Measurements from ENCODE around the gene PCP2. TPM values are rescaled to one million over a fixed set of nuclear protein-coding genes. Genes with fewer than 3 reads are reported as not detected.

Gene PCP2
- total RNA-seq, 1 donor, result not detected

DNA sequence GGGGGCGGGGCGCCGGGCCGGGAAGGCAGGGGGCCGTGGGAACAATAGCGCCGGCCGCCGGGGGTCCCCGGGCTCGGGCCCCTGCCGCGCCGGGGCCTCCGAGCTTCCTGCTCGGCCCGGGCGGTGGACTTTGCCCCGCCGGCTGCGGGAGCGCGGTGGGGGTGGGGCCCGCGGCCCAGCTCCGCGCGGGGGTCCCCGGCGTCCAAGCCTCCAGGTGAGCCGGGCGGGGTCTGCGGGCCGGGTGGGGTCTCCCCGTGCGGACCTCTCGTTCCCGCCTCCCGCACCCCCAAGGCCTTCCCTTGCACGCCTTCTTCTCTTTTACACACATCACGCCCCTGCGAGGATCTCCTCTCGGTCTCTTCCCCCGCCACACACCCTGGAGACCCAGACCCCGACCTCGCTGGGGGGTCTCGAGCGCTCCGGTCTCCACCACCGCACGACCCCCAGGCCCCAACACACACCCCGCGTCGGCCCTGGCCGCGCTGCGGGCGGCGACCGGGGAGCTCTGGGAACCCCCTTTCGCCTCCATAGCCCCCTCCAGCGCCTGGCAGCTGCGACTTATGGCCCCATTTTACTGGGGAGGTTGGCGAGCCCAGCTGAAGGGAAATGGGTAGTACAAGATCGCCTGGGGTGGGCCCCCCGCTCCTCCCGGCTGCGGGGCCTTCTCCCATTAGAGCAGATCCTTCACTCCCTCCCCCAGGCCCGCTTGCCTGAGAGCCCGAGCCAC, 37.1 kb downstream of the PCP2 start:
- TF ChIP-seq, protein P1, sequence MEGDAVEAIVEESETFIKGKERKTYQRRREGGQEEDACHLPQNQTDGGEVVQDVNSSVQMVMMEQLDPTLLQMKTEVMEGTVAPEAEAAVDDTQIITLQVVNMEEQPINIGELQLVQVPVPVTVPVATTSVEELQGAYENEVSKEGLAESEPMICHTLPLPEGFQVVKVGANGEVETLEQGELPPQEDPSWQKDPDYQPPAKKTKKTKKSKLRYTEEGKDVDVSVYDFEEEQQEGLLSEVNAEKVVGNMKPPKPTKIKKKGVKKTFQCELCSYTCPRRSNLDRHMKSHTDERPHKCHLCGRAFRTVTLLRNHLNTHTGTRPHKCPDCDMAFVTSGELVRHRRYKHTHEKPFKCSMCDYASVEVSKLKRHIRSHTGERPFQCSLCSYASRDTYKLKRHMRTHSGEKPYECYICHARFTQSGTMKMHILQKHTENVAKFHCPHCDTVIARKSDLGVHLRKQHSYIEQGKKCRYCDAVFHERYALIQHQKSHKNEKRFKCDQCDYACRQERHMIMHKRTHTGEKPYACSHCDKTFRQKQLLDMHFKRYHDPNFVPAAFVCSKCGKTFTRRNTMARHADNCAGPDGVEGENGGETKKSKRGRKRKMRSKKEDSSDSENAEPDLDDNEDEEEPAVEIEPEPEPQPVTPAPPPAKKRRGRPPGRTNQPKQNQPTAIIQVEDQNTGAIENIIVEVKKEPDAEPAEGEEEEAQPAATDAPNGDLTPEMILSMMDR (IDR thresholded peaks at IDR 0.05; ENCODE audit: insufficient read depth, low read length), result no peak
- H3K4me3 ChIP-seq (ENCODE audit: low read depth, low read length), result no peak overlapping the region
- no peak for DNase-seq (ENCODE audit: low read depth)

DNA sequence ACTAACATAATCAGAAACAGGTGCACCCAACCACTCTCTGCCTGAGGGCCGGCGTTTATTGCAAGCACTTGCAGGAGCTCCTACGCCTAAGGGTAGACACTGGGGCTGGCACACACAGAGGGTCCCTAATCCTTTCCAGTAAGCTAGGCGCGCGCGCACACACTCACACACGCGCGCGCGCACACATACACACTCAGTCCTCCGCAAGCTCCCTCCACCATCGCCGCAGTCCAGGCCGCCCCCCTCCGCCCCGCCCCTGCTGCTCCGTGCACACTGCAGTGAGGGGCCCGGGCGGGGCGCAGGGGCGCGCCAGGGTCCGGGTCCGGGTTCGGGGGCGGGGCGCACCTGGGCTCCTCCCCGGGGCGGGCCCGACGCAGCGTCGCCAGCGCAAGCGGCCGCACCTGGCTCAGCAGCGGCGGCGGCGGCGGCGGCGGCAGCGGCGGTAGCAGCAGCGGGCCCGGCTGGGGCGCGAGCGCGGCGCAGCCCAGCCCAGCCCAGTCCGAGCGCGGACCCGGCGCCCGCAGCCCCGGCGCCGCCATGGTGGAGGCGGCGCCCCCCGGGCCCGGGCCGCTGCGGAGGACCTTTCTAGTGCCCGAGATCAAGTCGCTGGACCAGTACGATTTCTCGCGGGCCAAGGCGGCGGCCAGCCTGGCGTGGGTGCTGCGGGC, 37.9 kb downstream of the PCP2 start, which contains the start of gene CAMSAP3:
Gene CAMSAP3, plus strand, starts transcription at position 398 of the 668 bp plus-strand sequence. Its CDS starts 140 bp downstream, at position 538.
- DNase-seq (ENCODE audit: low read depth), result peak; percentile 13
- TF ChIP-seq, protein P1 (IDR thresholded peaks at IDR 0.05; ENCODE audit: insufficient read depth, low read length), result no peak
- no peak within 1 kb of the TSS for H3K4me3 ChIP-seq (ENCODE audit: low read depth, low read length)

DNA sequence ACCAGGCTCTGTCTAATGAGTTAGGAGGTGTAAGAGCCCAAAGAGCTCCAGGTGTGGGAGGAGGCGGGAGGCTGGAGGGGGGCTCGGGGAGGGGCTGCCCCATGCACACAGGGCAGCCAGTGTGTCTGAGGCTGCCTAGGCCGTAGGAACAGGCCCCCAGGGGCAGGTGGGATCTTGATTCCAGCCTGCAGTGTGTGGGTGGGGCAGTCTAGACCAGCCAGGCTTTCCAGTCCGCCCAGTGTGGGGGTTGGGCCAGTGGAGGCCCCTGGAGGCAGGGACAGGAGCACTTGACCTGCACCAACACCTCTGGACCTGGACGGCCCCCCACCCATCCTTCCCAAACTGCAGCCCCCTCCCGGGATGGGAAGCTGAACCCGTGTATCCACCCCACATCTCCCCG, 43.3 kb downstream of the PCP2 start:
- no peak overlapping the region for H3K4me3 ChIP-seq (ENCODE audit: low read depth, low read length)
- DNase-seq (ENCODE audit: low read depth), result no peak
- TF ChIP-seq, protein P1 (IDR thresholded peaks at IDR 0.05; ENCODE audit: insufficient read depth, low read length), result no peak

DNA sequence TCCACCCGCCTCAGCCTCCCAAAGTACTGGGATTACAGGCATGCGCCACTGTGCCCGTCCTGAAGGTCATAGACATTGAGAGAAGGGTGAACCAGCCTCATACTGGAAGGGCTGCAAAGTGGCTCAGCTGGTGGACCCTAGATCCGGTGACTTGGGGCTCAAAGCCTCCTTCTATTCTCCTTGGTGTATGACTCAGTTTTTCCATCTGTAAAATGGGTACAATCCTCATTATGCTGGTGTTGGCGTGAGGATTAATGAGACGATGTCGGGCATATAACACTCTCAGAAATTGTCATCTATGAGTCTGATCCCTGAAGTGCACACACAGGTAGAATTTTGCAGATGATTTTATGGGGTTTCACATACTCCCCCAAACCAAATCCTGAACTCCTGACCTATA, 43.7 kb downstream of the PCP2 start:
- H3K4me3 ChIP-seq (ENCODE audit: low read depth, low read length), result no peak overlapping the region
- TF ChIP-seq, protein P1 (IDR thresholded peaks at IDR 0.05; ENCODE audit: insufficient read depth, low read length), result no peak
- DNase-seq (ENCODE audit: low read depth), result no peak

DNA sequence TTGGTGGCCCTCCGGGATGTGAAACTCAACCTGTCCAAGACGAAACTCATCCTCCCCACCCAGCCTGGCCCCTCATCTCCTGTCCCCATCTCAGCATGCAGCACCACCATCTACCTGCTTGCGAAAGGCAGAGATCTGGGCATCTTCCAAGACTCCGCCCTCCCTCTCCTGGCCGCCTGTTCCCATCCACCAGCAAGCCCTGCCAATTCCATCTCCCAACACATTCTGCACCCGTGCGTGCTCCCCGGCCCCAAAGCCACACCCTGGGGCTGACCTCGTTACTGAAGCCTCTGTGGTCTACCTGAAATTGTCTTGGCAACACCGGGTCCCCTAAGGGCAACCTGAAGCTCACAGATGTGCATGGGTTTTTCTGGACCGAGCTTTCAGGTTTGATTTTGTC, 51.1 kb downstream of the PCP2 start:
- no peak overlapping the region for H3K4me3 ChIP-seq (ENCODE audit: low read depth, low read length)
- no peak for DNase-seq (ENCODE audit: low read depth)
- TF ChIP-seq, protein P1 (IDR thresholded peaks at IDR 0.05; ENCODE audit: insufficient read depth, low read length), result no peak

Small RNA genes within 50 kb of the gene (small RNA-seq; reads per million reads assigned to genes)
- gene MIR6792, result not detected

Other genes starting within 250 kb of the PCP2 start
- 1.6 and 5.4 TPM in 2 replicates for gene PEX11G, start 144.7 kb downstream of the PCP2 start, total RNA-seq (ENCODE audit: low replicate concordance)
- gene ZNF358, start 117.6 kb downstream of the PCP2 start, total RNA-seq (ENCODE audit: low replicate concordance), result 33.9 and 113 TPM in 2 replicates
- gene MCOLN1, start 111.1 kb downstream of the PCP2 start, total RNA-seq (ENCODE audit: low replicate concordance), result 12.0 and 17.3 TPM in 2 replicates
- gene PNPLA6, start 98.0 kb downstream of the PCP2 start, total RNA-seq (ENCODE audit: low replicate concordance), result 67.8 and 123 TPM in 2 replicates
- not detected in 2 replicates for gene CAMSAP3, start 37.9 kb downstream of the PCP2 start, total RNA-seq (ENCODE audit: low replicate concordance)
- gene XAB2, start 4.2 kb downstream of the PCP2 start, total RNA-seq (ENCODE audit: low replicate concordance), result 26.9 and 30.5 TPM in 2 replicates
- 7.1 and 35.2 TPM in 2 replicates for gene PET100, start 3.9 kb downstream of the PCP2 start, total RNA-seq (ENCODE audit: low replicate concordance)
- gene STXBP2, start 3.4 kb upstream of the PCP2 start, total RNA-seq (ENCODE audit: low replicate concordance), result 0.90 and 2.8 TPM in 2 replicates
- not detected in 2 replicates for gene RETN, start 35.3 kb upstream of the PCP2 start, total RNA-seq (ENCODE audit: low replicate concordance)
- gene MCEMP1, start 43.4 kb upstream of the PCP2 start, total RNA-seq (ENCODE audit: low replicate concordance), result not detected in 2 replicates
- gene TRAPPC5, start 47.1 kb upstream of the PCP2 start, total RNA-seq (ENCODE audit: low replicate concordance), result 26.3 and 38.8 TPM in 2 replicates
- not detected in 2 replicates for gene FCER2, start 68.4 kb upstream of the PCP2 start, total RNA-seq (ENCODE audit: low replicate concordance)
- not detected in 2 replicates for gene CLEC4G, start 98.4 kb upstream of the PCP2 start, total RNA-seq (ENCODE audit: low replicate concordance)
- not detected in 2 replicates for gene CD209, start 113.8 kb upstream of the PCP2 start, total RNA-seq (ENCODE audit: low replicate concordance)
- gene CLEC4M, start 129.5 kb upstream of the PCP2 start, total RNA-seq (ENCODE audit: low replicate concordance), result not detected in 2 replicates
- gene EVI5L, start 196.5 kb upstream of the PCP2 start, total RNA-seq (ENCODE audit: low replicate concordance), result 16.6 and 22.3 TPM in 2 replicates
- gene PRR36, start 240.7 kb upstream of the PCP2 start, total RNA-seq (ENCODE audit: low replicate concordance), result 0.09 and 0.90 TPM in 2 replicates